GM10266 (cell line): ENCODE measurements around the gene HERC3.

Source experiments
- DNase-seq: peaks from one replicate; pipeline ENCODE4 v3.0.0; 2012; ENCODE audit errors: extremely low spot score
- TF ChIP-seq, protein P1 (sequence below): IDR thresholded peaks from 2 replicates; pipeline ENCODE4 v1.5.1; 2012; ENCODE audit warnings: mild to moderate bottlenecking, low read depth; ENCODE audit not compliant: control insufficient read depth, insufficient read depth; ENCODE audit errors: missing control alignments

Gene HERC3

GRCh38 chr4:88582493-88582892 lies 9.8 kb upstream of the HERC3 start:
- no peak for DNase-seq
- TF ChIP-seq, protein P1, sequence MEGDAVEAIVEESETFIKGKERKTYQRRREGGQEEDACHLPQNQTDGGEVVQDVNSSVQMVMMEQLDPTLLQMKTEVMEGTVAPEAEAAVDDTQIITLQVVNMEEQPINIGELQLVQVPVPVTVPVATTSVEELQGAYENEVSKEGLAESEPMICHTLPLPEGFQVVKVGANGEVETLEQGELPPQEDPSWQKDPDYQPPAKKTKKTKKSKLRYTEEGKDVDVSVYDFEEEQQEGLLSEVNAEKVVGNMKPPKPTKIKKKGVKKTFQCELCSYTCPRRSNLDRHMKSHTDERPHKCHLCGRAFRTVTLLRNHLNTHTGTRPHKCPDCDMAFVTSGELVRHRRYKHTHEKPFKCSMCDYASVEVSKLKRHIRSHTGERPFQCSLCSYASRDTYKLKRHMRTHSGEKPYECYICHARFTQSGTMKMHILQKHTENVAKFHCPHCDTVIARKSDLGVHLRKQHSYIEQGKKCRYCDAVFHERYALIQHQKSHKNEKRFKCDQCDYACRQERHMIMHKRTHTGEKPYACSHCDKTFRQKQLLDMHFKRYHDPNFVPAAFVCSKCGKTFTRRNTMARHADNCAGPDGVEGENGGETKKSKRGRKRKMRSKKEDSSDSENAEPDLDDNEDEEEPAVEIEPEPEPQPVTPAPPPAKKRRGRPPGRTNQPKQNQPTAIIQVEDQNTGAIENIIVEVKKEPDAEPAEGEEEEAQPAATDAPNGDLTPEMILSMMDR: no peak

DNA sequence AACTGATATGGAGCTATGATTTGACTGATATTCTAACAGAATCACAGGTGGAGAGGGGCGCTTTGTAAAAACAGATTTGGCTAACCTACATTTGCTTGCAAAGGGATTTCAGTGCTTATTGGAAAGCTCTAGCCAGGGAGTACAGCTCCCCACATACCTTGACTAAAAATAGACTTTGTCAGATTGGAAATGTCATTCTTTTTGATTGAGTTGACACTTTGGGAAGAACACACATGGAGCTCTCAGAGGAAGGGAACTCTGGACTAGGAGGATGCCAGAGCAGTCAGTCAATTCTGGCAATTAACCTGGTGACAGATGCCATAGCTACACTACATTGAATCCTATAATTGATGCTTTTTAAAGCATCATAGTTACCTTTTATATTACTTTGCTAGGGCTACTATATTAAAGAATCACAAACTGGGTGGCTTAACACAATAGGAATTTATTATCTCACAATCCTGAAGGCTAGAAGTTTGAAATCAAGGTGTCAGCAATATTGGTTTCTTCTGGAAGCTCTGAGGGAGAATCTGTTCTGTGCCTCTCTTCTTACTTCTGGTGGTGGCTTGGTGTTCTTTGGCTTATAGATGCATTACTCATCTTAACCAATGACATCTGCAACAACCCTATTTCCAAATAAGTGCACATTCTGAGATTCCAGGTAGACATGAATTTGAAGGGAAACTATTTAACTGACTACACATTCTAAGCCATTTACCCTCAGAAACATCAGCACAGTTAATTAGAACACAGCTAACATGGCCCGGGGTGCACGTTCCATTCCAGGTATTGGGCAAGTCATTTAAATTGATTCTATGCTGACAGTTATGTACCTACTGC lies 8.4 kb upstream of the HERC3 start:
- TF ChIP-seq, protein P1: no peak
- no peak for DNase-seq

- no peak for DNase-seq
- TF ChIP-seq, protein P1: no peak
These were observed 7.8 kb upstream of the HERC3 start for GRCh38 chr4:88584471-88584900.

- no peak for DNase-seq
- TF ChIP-seq, protein P1: no peak
These were observed 6.4 kb upstream of the HERC3 start for GRCh38 chr4:88585917-88586316.

DNA sequence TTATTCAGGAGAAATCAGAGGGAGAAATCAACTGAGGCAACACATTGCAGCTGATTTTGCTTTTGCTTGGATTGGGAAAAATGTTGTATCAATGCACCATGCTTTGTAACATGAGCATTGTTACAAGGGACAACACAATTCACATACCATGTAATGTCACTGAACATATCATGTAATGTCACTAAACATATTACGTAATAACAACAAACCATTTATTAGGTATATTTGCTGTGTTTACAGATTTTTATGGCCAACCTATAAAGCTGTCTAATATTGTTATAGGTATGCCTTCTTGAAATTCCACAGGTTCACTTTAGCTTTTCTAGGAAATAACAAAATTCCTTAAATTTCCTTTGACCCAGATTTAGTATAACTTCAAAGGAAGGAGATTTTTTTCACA lies 5.0 kb upstream of the HERC3 start:
- DNase-seq: no peak
- TF ChIP-seq, protein P1: no peak

DNA sequence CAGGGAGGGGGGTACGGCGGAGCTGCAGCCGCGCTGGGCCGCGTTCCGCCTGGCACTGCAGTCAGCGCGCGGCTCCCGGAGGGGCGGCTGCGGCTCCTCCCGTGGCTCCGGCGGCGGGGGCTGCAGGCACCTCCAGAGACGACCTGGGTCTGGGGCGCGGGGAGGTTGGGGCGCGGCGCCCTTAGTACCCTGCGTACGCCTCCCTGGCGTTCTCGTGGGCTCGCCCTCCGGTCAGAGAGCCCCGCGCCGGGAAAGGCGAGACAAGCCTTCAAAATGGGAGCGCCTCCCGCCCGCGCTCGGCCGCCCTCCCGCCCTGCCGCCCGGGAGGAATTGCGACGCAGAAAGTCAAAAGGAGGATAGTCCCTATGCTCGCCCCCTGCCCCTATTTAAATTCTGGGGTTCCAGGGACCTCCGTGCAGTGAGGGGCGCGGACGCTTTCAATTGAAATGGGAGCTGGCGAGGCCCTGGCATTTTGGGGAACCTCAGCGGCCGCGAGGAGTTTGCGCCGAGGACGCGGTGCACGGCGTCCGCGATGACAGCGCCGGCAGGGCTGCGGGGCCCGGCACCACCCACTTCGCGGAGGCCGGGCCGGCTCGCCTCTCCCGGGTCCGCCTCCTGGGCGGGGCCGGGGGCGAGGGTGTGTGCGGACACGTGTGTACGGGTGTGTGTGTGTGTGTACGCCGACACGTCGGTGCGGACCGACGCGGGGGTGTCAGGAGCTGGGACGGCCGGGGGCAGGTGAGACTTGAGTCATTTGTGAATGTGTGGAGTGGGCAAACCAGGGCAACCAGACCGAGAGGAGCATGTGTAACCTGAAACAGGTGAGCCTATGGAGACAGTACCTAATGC lies 544 bp downstream of the HERC3 start:
- DNase-seq: peak; percentile 89
- TF ChIP-seq, protein P1: no peak
